Astrocyte of the hippocampus (primary cell): ENCODE measurements around the gene BICC1.

Experiments used
- DNase-seq: peaks from one replicate; pipeline ENCODE4 v3.0.0; 2011; ENCODE audit warnings: low read depth, low spot score

The BICC1 gene

DNA sequence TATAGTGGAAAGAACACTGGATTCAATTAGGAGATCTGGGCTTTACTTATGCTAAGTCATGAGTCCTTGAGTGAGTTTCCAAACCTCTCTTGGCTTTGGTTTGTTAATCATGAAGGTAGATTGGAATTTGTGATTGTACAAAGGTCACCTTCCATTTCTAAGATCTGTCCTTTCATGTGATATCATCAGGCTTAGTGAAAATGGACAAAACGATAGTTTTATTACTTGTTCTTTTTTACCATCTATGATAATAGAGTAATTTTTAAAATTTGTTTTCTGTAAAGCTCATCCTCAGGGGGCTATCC lies 309.0 kb downstream of the BICC1 start:
- no peak for DNase-seq

- no peak for DNase-seq
These were observed 311.3 kb downstream of the BICC1 start for GRCh38 chr10:58823983-58824382.

DNA sequence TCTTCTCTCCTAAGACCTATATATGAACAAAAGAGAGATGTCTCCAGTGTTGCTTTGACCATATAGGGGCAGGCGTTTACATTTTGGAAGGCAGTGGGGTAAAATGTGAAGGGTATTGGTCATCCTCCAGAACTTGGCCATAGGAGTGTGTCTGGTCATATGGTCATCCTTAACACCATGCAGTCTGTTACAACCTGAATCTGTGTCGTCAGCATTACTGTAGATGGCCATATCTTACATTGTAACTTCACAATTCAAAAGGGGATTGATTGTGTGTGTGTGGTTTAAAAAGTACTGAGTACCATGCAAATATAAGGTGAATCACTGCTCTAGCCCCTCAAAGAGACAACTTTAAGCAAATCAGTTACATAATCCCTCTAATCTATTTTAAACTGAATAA lies 311.7 kb downstream of the BICC1 start:
- DNase-seq: no peak

GRCh38 chr10:58826694-58827093 lies 314.0 kb downstream of the BICC1 start:
- no peak for DNase-seq

- DNase-seq: no peak
These were observed 314.7 kb downstream of the BICC1 start for GRCh38 chr10:58827381-58827780.

DNA sequence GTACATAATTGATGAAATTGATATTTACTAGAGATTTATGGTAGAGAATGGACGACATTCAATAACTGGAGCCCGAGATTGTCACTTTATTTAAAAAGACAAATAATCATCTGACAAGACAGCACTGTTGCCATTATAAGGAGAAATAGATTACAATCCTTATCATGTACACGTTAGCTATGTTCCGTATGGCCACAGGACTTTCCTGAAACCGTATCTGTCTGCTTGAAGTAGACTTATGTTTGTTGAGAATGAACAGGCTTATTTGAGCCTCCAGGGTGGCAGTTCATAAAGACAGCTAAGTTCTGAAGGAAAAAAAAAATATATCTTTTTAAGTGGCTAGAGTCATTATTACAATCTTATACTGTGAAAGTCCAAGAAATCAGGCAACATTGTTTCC lies 317.2 kb downstream of the BICC1 start:
- no peak for DNase-seq

DNA sequence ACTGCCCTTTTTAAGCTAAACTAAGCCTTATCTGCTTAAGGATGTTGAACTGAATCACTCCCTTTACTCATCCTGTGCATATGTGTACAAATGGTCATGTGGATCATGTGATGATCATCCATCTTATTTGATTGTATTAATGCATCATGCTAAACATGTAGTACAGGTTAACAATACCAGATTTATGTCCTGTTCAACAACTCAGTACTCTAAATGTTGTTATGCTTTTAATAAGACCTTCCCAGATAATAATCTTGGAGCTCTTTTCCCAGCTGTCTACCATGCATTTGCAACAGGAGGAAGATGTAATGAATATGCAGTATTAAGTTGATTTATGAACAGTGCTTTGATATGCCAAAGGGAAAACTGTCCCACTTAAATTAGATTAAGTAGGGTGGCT lies 318.0 kb downstream of the BICC1 start:
- DNase-seq: no peak

- DNase-seq: no peak
These were observed 321.3 kb downstream of the BICC1 start for GRCh38 chr10:58833771-58834561.

DNA sequence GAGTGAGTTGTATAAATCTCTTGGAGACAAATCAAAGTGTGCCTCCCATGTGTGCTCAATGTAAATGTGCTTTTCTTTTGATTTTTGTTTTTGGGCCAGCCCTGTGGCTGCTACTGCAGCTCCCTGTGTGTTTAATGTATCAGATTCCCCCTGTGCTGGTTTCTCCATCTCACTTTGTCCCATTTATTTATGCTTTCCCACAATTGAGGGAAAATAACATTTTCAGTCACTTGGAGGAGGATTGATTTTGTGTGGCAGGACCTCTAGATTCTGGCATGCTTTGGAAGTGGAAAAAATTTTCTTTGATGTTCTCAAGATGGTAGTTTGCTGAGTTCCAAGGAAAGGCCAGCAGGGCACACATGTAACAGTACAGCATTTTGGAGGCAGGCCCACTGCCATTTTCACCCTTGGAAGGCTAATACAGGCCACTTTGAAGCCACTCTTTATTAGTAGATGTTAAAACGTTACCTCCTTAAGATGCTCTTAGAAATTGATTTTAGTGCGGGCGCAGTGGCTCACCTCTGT lies 323.6 kb downstream of the BICC1 start:
- DNase-seq: no peak

- no peak for DNase-seq
These were observed 324.4 kb downstream of the BICC1 start for GRCh38 chr10:58836991-58837575.

- DNase-seq: no peak
These were observed 325.2 kb downstream of the BICC1 start for GRCh38 chr10:58837826-58838225.

- no peak for DNase-seq
These were observed 326.0 kb downstream of the BICC1 start for GRCh38 chr10:58838561-58839208.

GRCh38 chr10:58839771-58840170 lies 327.1 kb downstream of the BICC1 start:
- DNase-seq: no peak

DNA sequence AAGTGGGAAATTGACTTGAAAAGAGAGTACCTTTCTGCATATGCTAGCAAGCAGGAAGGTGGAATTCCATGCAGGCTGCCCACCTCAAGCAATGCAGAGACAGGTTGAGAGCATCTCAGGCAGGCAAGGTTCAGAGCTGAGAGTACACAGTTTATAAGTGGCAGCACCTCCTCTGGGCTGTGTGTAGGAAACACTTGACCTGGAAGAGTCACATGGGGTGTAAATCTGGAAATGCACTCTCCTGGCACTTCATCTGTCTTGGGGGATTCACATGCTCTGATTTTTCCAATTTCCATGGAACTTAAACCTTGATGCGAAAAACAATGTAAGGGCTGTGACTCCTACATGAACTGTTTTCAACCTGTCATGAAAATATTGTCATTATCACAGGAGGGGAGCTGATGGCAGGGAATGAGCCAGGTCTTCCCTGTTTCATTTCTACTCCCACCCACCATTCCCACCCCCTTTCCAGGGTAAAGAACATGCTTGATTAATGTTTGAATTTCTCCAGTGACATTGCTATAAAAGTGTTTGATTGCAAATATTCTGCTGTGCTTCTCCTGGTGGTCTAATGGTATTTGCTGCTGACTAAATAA lies 328.3 kb downstream of the BICC1 start:
- DNase-seq: no peak

DNA sequence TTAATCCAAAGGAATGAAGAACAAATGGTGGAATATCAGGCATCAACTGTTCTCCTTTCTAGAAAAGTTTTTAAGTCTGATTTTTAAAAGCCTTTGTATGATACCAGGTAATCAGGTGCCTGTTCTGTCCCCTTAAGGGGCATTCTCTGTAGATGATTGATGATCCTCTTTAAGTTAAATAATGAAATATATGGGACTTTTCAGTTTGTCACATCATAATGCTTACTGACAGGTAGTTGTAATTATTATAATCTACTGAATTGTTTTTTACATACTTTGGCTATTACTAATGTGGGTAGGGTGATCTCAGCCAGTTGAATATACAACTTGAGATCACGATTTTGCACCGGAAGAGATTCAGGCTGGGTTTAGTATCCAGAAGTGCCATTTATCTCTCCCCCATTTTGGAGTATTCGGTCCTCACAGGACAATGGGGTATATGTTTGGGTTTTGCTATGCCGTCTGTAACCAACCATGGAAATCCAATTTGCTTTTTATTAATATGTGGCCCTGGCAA lies 330.2 kb downstream of the BICC1 start:
- DNase-seq: no peak

DNA sequence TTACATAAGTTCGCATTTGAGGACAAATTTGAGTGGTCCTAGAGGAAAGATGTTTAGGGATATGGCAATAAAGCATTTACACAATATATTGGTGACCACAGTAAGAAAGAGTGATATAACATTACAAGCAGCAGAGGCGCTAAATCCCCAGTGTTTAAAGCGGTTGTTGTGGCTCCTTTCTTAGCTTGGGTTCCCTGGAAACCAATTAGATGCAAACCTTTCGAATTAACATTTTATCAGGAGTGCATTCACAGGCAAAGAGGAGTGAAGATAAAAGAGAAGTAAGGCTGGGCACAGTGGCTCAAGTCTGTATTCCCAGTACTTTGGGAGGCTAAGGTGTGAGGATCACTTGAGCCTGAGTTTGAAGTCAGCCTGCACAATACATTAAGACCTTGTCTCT lies 331.1 kb downstream of the BICC1 start:
- DNase-seq: no peak

- no peak for DNase-seq
These were observed 332.0 kb downstream of the BICC1 start for GRCh38 chr10:58844680-58845079.

DNA sequence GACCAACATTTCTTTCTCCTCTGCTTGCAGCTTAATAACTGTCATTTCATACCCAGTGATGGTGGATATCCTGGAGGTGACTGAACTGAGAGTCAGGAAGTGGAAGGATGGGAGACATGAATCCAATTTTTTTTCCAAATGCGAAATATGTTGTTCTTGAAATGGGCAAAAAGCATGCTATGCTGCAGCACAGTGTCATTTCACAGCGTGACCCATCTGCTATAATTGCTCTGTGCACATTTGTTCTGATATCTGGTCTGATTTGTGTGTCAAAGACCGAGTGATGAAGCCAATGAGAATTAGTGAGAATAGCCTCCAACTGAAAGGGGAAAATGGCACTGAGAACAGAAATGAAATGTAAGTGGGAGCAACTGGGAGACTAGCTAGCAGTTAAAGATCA lies 334.2 kb downstream of the BICC1 start:
- no peak for DNase-seq

DNA sequence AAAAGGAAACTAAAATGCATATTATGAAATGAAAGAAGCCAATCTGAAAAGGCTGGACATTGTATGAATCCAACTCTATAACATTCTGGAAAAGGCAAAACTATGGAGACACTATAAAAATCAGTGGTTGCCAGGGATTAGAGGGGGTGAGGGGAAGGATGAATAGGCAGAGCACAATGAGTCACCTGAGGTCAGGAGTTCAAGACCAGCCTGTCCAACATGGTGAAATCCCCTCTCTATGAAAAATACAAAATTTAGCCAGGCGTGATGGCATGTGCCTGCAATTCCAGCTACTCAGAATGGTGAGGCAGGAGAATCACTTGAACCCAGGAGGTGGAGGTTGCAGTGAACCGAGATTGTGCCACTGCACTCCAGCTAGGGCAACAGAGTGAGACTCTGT lies 338.9 kb downstream of the BICC1 start:
- DNase-seq: no peak

GRCh38 chr10:58853668-58854067 lies 341.0 kb downstream of the BICC1 start:
- no peak for DNase-seq

DNA sequence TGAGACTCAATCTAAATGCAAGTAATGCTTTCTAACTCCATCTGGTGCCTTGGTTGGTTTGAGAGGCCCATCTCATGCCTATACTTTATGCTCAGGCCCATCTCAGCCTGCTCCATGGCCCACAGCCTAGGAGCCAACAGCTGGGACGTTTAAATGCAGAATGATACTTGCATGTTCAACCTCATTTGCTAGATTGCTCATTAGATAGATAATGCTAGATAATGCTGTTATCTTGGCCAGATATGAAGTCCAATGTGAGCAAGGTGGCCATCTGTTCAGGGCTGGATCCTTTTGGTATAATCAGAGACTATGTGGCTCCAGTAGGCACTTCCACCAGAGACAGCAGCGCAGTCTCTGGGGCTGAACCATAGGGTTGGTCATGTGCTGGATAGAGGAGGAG lies 342.1 kb downstream of the BICC1 start:
- DNase-seq: no peak

GRCh38 chr10:58856508-58857240 lies 344.0 kb downstream of the BICC1 start:
- peak; percentile 96 for DNase-seq
